Nephron (organoid): ENCODE data around the gene HTT.

Experiments used
- H3K27ac Mint-ChIP-seq, 3 experiments: 2 replicates each; pipeline ENCODE4 v1.8.0; 2020; ENCODE audit warnings: mixed read lengths in 3 of 3, mild to moderate bottlenecking in 2 of 3, moderate library complexity in 1 of 3
- H3K27me3 Mint-ChIP-seq: 2 replicates; pipeline ENCODE4 v1.8.0; 2021; ENCODE audit warnings: low read depth, mild to moderate bottlenecking, moderate library complexity, mixed read lengths
- H3K36me3 Mint-ChIP-seq: 2 replicates; pipeline ENCODE4 v1.8.0; 2020; ENCODE audit warnings: low read depth, mixed read lengths
- H3K4me1 Mint-ChIP-seq: 2 replicates; pipeline ENCODE4 v1.8.0; 2020; ENCODE audit warnings: mixed read lengths
- H3K4me3 Mint-ChIP-seq, 3 experiments: 2 replicates each; pipeline ENCODE4 v1.8.0; 2020; ENCODE audit warnings: mild to moderate bottlenecking in 3 of 3, mixed read lengths in 3 of 3, moderate library complexity in 2 of 3
- H3K9me3 Mint-ChIP-seq: 2 replicates; pipeline ENCODE4 v1.8.0; 2020; ENCODE audit warnings: mixed read lengths
- CTCF ChIP-seq, 3 experiments: fragments of 200-600 bp; sonication (generic); IDR thresholded peaks; one replicate each; pipeline ENCODE4 v1.5.0; 2021; ENCODE audit warnings: antibody characterized with exemption in 3 of 3; ENCODE audit not compliant: unreplicated experiment in 3 of 3

Gene HTT

DNA sequence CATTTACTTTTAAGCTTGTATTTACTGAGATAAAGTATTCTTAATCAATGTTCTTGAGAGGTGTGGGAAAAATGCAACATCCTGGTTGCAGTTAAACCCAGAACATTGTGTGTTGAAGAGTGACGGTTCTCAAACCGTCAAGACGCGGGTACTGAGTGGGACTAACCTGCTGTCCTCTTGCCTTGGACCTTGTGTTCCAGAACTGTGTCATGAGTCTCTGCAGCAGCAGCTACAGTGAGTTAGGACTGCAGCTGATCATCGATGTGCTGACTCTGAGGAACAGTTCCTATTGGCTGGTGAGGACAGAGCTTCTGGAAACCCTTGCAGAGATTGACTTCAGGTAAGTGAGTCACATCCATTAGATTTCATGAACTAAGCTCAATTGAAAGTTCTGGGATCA lies 59.7 kb downstream of the HTT start:
- Mint-ChIP-seq H3K4me3 (no peak overlapping the region), H3K27ac (no peak overlapping the region), H3K4me1 (no peaks in the 10 kb centered on the region), H3K36me3 (peaks cover 76% of the 10 kb centered on the region), H3K27me3 (no peaks in the 10 kb centered on the region), H3K9me3 (no peaks in the 10 kb centered on the region)
- TF ChIP-seq CTCF (IDR thresholded peaks at IDR 0.05; ENCODE audit: unreplicated experiment in 3 of 3): no peak

DNA sequence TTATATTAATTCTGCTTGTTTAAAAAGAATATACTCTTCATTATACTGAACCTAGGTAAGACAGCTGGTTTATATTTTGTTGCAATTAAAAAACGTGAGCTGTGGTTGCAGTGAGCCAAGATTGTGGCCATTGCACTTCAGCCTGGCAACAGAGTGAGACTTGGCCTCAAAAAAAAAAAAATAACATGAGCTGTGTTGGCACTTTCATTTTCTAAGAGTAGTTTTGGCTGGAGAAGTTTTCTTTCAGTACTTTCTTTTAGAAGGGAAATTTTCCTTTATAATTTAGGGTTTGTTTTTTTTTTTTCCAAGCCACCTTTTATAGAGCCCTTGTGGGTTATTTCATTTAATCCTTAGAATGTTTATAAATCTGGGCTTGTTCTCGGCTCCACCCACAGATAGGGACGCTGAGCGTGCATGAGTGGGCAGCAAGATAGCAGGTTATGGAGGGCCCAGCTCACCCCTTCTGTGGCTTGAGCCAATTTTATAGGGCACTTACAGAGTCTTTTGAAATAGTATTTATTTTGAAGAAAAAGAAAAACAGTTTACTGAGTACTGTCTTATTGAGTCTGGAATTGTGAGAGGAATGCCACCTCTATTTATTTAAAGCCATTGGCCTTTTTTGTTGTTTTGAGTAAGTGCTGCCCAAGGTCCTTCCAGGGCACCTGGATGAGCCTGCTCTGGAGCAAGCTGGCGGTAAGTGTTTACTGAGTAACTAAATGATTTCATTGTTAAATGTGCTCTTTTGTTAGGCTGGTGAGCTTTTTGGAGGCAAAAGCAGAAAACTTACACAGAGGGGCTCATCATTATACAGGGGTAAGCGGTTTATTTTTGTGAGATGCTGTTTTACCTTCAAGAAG lies 60.9 kb downstream of the HTT start:
- Mint-ChIP-seq H3K27me3 (no peaks in the 10 kb centered on the region), H3K36me3 (peaks cover 76% of the 10 kb centered on the region), H3K4me1 (no peaks in the 10 kb centered on the region), H3K9me3 (no peaks in the 10 kb centered on the region), H3K4me3 (no peak overlapping the region), H3K27ac (peak overlapping the region in 1 of 3 experiments; percentile 27)
- TF ChIP-seq CTCF (IDR thresholded peaks at IDR 0.05; ENCODE audit: unreplicated experiment in 3 of 3): no peak

DNA sequence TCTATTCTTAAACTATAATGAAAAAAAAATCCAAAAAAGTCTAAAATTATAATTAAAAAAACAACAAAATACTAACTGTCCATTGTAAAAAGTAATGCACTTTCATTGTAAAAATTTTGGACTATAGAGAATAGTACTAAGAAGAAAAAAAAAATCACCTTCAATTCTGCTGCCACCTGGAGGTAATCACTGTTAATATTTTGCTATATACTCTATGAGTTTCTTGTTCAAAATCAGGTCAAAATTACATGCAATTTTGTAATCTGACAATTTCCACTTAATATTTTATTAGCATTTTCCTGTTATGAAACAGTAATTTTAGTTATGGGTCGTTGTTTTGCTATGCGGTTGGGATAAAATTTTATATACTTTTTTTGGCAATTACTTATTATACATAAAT lies 62.0 kb downstream of the HTT start:
- no peak overlapping the region for H3K27ac Mint-ChIP-seq
- H3K27me3 Mint-ChIP-seq: no peaks in the 10 kb centered on the region
- H3K4me1 Mint-ChIP-seq: no peaks in the 10 kb centered on the region
- no peak overlapping the region for H3K4me3 Mint-ChIP-seq
- TF ChIP-seq CTCF (IDR thresholded peaks at IDR 0.05; ENCODE audit: unreplicated experiment in 3 of 3): peak in 2 of 3 experiments; percentile 26 to 28
- H3K36me3 Mint-ChIP-seq: peaks cover 71% of the 10 kb centered on the region
- no peaks in the 10 kb centered on the region for H3K9me3 Mint-ChIP-seq

DNA sequence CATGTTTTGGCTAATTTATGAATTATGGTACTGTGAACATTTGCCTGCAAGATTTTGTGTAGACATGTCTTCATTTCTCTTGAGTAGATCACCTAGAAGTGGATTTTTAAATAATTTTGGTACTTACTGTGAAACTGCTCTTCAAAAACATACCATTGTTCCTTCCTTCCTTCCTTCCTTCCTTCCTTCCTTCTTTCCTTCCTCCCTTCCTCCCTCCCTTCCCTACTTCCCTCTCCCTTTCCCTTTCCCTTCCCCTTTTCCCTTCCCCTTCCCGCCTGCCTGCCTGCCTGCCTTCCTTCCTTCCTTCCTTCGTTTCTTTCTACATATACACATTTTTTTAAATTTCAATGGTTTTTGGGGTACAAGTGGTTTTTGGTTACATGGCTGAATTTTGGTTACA lies 63.4 kb downstream of the HTT start:
- Mint-ChIP-seq H3K4me3 (no peak overlapping the region), H3K4me1 (no peaks in the 10 kb centered on the region)
- no peak for TF ChIP-seq CTCF (IDR thresholded peaks at IDR 0.05; ENCODE audit: unreplicated experiment in 3 of 3)

DNA sequence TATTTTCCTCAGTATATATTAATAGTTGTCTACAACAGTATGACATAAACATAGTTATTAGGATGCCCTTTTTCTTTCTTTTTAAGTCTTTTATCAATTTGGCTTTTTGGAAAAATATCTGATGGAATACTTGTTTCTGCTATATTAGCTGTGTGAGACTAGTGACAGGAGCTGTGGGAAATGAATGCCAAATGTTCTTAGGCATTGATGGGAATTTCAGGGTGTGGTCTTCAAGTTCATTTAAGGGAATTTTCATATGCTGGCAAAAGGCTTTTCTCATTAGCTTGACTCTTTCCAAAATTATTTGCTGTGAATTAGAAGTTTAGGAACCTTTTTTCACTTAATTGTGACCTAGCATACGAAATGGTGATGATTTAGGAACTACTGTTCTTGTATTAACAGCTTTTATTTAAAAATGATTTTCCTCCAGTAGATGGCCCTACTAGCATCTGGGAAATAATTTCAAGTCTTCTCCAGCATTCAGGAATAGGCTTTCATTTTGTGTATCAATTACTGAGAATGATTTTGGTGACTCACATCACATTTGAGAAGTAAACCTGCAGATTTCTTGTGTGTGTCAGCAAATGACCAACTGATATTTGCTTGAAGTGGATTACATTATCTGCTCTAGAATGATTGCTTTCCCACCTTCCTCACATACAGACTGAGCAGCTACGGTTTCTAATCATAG lies 70.9 kb downstream of the HTT start:
- Mint-ChIP-seq H3K36me3 (peaks cover 65% of the 10 kb centered on the region), H3K4me3 (no peak overlapping the region), H3K9me3 (no peaks in the 10 kb centered on the region), H3K4me1 (no peaks in the 10 kb centered on the region), H3K27ac (no peak overlapping the region), H3K27me3 (no peaks in the 10 kb centered on the region)
- peak in 1 of 3 experiments; percentile 7 for TF ChIP-seq CTCF (IDR thresholded peaks at IDR 0.05; ENCODE audit: unreplicated experiment in 3 of 3)

More for the DNA sequence above, 63.4 kb downstream of the HTT start:
- H3K36me3 Mint-ChIP-seq: peaks cover 60% of the 10 kb centered on the region
- no peaks in the 10 kb centered on the region for H3K27me3 Mint-ChIP-seq
- H3K27ac Mint-ChIP-seq: no peak overlapping the region
- no peaks in the 10 kb centered on the region for H3K9me3 Mint-ChIP-seq
